HEK293 (cell line): ENCODE data around the gene ELF1.

Source experiments
- MEIS1 ChIP-seq: sonication (generic); formaldehyde crosslinking; IDR thresholded peaks from 2 replicates; pipeline ENCODE4 v1.8.1; 2022; ENCODE audit warnings: missing genetic modification reagents, mild to moderate bottlenecking, borderline replicate concordance
- PBX3 ChIP-seq: sonication (generic); formaldehyde crosslinking; IDR thresholded peaks from 2 replicates; pipeline ENCODE4 v1.8.1; 2022; ENCODE audit warnings: mild to moderate bottlenecking, moderate library complexity, missing genetic modification reagents
- ZNF18 ChIP-seq: fragments of 450-650 bp; formaldehyde crosslinking; IDR thresholded peaks from 2 replicates; pipeline ENCODE4 v1.5.1; 2016; ENCODE audit warnings: missing biosample characterization, missing genetic modification characterization
- ZNF350 ChIP-seq: fragments of 450-650 bp; formaldehyde crosslinking; IDR thresholded peaks from 2 replicates; pipeline ENCODE4 v1.5.0; 2017; ENCODE audit warnings: missing biosample characterization, mild to moderate bottlenecking, missing genetic modification characterization
- ZNF639 ChIP-seq: fragments of 450-650 bp; formaldehyde crosslinking; IDR thresholded peaks from 2 replicates; pipeline ENCODE4 v1.5.1; 2016; ENCODE audit warnings: missing biosample characterization, missing genetic modification characterization

- TF ChIP-seq PBX3 (CRISPR knock-in tag) (no peak), ZNF350 (tag by site-specific recombination) (no peak), MEIS1 (CRISPR knock-in tag) (no peak), ZNF18 (tag by site-specific recombination) (no peak), ZNF639 (tag by site-specific recombination) (no peak)
Observed at GRCh38 chr13:40968416-40969000, 50.6 kb downstream of the ELF1 start.
